ENCODE data around the gene IL10.

The IL10 gene

GRCh38 chr1:206719169-206719839 lies 53.0 kb downstream of the IL10 start:
- H3K27ac ChIP-seq, result peak overlapping the region in 1 of 21 experiments; percentile 59
- no peak overlapping the region for H3K4me3 ChIP-seq

GRCh38 chr1:206717674-206717989 lies 54.7 kb downstream of the IL10 start:
- no peak overlapping the region for H3K4me3 ChIP-seq
- H3K27ac ChIP-seq, result peak overlapping the region in 3 of 21 experiments; percentile 35 to 76 (median 72)

Data from skin epidermis (tissue), 12 donors.